Esophagus squamous epithelium (tissue), 4 donors: ENCODE measurements around the gene PIP4P1.

Experiments used
- CTCF ChIP-seq, 6 experiments: fragments of 450-650 bp in 4 of 6; fragments of 200-600 bp in 2 of 6; sonication (generic) in 2 of 6; IDR thresholded peaks; one replicate each; pipeline ENCODE4 v1.5.1; 2016 to 2019; ENCODE audit warnings: antibody characterized with exemption in 6 of 6, mild to moderate bottlenecking in 4 of 6, moderate library complexity in 4 of 6
- POLR2A ChIP-seq, 4 donors: fragments of 450-650 bp; IDR thresholded peaks; one replicate each; pipeline ENCODE4 v1.6.1; 2017; ENCODE audit warnings: antibody characterized with exemption in 4 of 4, mild to moderate bottlenecking in 4 of 4, moderate library complexity in 3 of 4

GRCh38 chr14:20458031-20458789, 3.0 kb downstream of the PIP4P1 start:
- TF ChIP-seq CTCF (IDR thresholded peaks at IDR 0.05) = no peak
- no peak for TF ChIP-seq POLR2A (IDR thresholded peaks at IDR 0.05)
